Liver (tissue), 3 donors: ENCODE measurements around the gene LDB2.

ENCODE experiments used
- CTCF ChIP-seq: fragments of 150-350 bp; IDR thresholded peaks from 2 replicates; pipeline ENCODE4 v1.5.1; 2017; ENCODE audit warnings: improper control_type of control experiment, low read depth, low read length; ENCODE audit not compliant: missing input control
- RAD21 ChIP-seq, 2 donors: IDR thresholded peaks; 2 replicates each; pipeline ENCODE4 v1.6.1; 2016; ENCODE audit warnings: antibody characterized with exemption in 2 of 2, mild to moderate bottlenecking in 2 of 2
- YY1 ChIP-seq: IDR thresholded peaks from 2 replicates; pipeline ENCODE4 v1.6.1; 2016; ENCODE audit warnings: antibody characterized with exemption, mild to moderate bottlenecking
- donor health status: healthy.
- donor health status: healthy.

- TF ChIP-seq CTCF (no peak), YY1 (no peak), RAD21 (IDR thresholded peaks at IDR 0.05) (no peak)
Observed at GRCh38 chr4:16652732-16653305, 245.6 kb downstream of the LDB2 start.
